ENCODE results near the gene IL3RA.
"Not testable (repeated sequence)": the region's sequence is repeated elsewhere in the genome, so short reads cannot be mapped to it uniquely, and the experiment has no call there.

IL3RA gene

DNA sequence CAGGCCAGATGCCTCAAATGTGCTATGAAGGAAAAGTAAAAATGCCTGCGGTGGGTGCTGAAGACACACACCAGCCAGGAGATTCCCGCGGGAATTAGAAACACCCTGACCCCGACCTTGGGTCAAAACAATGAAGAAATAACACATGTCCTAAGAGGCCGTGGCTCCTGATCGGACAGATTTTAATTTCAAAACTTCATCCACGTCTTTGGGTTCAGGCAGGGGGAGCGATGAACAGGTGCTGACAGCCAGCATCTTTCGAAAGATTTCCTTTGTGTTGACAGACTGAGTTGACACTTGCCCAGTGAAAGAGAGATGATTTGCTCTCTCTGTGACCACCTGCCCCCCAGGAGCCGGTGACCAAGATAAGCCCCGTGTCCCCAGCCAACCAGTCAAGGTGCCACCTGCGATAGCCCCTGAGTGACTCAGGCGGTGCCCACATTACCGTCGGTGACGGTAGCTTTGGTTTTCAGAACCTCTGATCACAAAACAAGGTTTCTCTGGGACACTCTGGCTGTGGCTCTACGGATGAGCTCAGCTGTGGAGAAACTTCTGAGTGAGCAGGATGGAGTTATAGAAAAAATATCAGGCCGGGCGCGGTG, 11.0 kb upstream of the IL3RA start:
- POLR2A ChIA-PET, result no interaction called here
- CTCF ChIA-PET, result no interaction called here
- TF ChIP-seq TARDBP (IDR thresholded peaks at IDR 0.05) (no peak), FOXA1 (IDR thresholded peaks at IDR 0.05) (no peak), HDGF (IDR thresholded peaks at IDR 0.05; ENCODE audit: borderline replicate concordance) (no peak), SUZ12 (IDR thresholded peaks at IDR 0.05) (no peak), SP1 (IDR thresholded peaks at IDR 0.05) (no peak), L3MBTL2 (conservative IDR thresholded peaks at IDR 0.05) (no peak), ELF4 (IDR thresholded peaks at IDR 0.05) (no peak), BHLHE40 (IDR thresholded peaks at IDR 0.05; ENCODE audit: borderline replicate concordance) (no peak), NFRKB (IDR thresholded peaks at IDR 0.05) (no peak), ZNF384 (IDR thresholded peaks at IDR 0.05) (no peak), FOXM1 (IDR thresholded peaks at IDR 0.05; ENCODE audit: borderline replicate concordance) (no peak), LEF1 (IDR thresholded peaks at IDR 0.05; ENCODE audit: borderline replicate concordance) (no peak)
- TF ChIP-seq, protein P1, sequence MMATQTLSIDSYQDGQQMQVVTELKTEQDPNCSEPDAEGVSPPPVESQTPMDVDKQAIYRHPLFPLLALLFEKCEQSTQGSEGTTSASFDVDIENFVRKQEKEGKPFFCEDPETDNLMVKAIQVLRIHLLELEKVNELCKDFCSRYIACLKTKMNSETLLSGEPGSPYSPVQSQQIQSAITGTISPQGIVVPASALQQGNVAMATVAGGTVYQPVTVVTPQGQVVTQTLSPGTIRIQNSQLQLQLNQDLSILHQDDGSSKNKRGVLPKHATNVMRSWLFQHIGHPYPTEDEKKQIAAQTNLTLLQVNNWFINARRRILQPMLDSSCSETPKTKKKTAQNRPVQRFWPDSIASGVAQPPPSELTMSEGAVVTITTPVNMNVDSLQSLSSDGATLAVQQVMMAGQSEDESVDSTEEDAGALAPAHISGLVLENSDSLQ (IDR thresholded peaks at IDR 0.05), result no peak
- DNase-seq (ENCODE audit: extremely low spot score), result no peak

DNA sequence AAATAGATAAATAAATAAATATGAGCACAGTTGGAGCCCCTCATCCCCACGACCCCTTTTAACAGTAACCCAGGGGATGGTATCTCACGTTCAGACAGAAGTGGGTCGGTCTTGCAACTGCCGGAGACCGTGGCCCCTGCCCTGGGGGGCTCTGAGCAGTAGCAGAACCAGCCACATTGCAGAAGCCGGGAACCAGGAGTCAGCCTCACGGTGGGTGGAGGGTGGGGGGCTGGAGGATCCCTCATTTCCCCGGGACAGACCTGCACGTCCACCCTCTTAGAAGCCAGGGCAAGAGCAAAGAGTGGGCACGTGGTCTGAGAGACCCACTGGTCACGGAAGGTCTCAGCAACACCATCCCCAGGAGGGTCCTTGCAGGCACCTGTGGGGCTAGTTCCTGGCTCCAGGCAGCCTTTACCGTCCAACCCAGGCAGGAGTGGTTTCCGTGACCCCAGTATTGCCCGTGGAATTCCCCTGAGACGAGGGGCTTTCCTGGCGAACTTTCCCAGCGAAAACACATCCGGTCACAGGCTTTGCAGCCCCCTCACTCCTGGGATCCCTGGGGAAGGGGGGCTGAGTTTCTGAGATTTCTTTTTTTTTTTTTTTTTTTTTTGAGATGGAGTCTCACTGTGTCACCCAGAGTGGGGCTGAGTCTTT, 8.8 kb upstream of the IL3RA start:
- POLR2A ChIA-PET, result no interaction called here
- TF ChIP-seq, protein P1 (IDR thresholded peaks at IDR 0.05), result no peak
- CTCF ChIA-PET, result no interaction called here
- DNase-seq (ENCODE audit: extremely low spot score), result no peak

GRCh38 chrX:1330605-1331004, 6.0 kb upstream of the IL3RA start:
- POLR2A ChIA-PET, result no interaction called here
- TF ChIP-seq CTBP1 (IDR thresholded peaks at IDR 0.05; ENCODE audit: borderline replicate concordance) (no peak), ZNF384 (IDR thresholded peaks at IDR 0.05) (no peak), LEF1 (IDR thresholded peaks at IDR 0.05; ENCODE audit: borderline replicate concordance) (no peak), L3MBTL2 (conservative IDR thresholded peaks at IDR 0.05) (no peak), FOXM1 (IDR thresholded peaks at IDR 0.05; ENCODE audit: borderline replicate concordance) (no peak), TARDBP (IDR thresholded peaks at IDR 0.05) (no peak), NFRKB (IDR thresholded peaks at IDR 0.05) (no peak), FOXK2 (IDR thresholded peaks at IDR 0.05) (no peak), SUZ12 (IDR thresholded peaks at IDR 0.05) (no peak), ELF4 (IDR thresholded peaks at IDR 0.05) (no peak), HDGF (IDR thresholded peaks at IDR 0.05; ENCODE audit: borderline replicate concordance) (no peak), FOXA1 (IDR thresholded peaks at IDR 0.05) (no peak), ARNT (IDR thresholded peaks at IDR 0.05) (no peak), BHLHE40 (IDR thresholded peaks at IDR 0.05; ENCODE audit: borderline replicate concordance) (no peak), SP1 (IDR thresholded peaks at IDR 0.05) (no peak)
- TF ChIP-seq, protein P1 (IDR thresholded peaks at IDR 0.05), result no peak
- no peak for DNase-seq (ENCODE audit: extremely low spot score)
- CTCF ChIA-PET, result no interaction called here

DNA sequence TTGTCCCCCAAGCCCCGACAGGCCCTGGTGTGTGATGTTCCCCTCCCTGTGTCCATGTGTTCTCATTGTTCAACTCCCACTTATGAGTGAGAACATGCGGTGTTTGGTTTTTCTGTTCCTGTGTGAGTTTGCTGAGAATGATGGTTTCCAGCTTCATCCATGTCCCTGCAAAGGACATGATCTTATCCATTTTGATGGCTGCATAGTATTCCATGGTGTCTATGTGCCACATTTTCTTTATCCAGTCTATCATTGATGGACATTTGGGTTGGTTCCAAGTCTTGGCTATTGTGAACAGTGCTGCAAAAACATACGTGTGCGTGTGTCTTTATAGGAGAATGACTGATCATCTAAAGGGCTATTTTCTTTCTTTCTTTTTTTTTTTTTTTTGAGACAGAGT, 4.2 kb upstream of the IL3RA start:
- CTCF ChIA-PET; DNase-seq (ENCODE audit: extremely low spot score); POLR2A ChIA-PET: not testable (repeated sequence)

DNA sequence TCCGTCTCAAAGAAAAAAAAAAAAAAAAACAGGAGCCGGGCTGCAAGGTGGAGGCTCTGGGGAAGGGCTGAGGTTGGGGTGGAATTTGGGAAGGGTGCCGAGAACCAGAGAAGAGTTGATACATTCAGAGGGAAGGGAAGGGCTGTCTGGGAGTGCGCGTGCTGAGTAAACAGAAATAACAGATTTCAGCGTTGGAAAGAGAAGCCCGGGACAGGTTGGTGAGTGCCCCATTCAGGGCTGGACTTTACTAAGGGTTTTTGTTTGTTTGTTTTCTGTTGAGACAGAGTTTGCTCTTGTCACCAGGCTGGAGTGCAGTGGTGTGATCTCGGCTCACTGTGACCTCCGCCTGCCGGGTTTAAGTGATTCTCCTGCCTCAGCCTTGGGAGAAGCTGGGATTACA, 1.7 kb upstream of the IL3RA start:
- CTCF ChIA-PET, result no interaction called here
- TF ChIP-seq ELF4 (IDR thresholded peaks at IDR 0.05), result no peak
- no peak for TF ChIP-seq TARDBP (IDR thresholded peaks at IDR 0.05)
- TF ChIP-seq HDGF (IDR thresholded peaks at IDR 0.05; ENCODE audit: borderline replicate concordance), result no peak
- TF ChIP-seq ZNF384 (IDR thresholded peaks at IDR 0.05), result no peak
- no peak for TF ChIP-seq SUZ12 (IDR thresholded peaks at IDR 0.05)
- TF ChIP-seq L3MBTL2 (conservative IDR thresholded peaks at IDR 0.05), result no peak
- no peak for TF ChIP-seq NFRKB (IDR thresholded peaks at IDR 0.05)
- no peak for TF ChIP-seq FOXM1 (IDR thresholded peaks at IDR 0.05; ENCODE audit: borderline replicate concordance)
- no peak for TF ChIP-seq FOXA1 (IDR thresholded peaks at IDR 0.05)
- no peak for TF ChIP-seq ARNT (IDR thresholded peaks at IDR 0.05)
- POLR2A ChIA-PET, result no interaction called here
- DNase-seq (ENCODE audit: extremely low spot score), result no peak

DNA sequence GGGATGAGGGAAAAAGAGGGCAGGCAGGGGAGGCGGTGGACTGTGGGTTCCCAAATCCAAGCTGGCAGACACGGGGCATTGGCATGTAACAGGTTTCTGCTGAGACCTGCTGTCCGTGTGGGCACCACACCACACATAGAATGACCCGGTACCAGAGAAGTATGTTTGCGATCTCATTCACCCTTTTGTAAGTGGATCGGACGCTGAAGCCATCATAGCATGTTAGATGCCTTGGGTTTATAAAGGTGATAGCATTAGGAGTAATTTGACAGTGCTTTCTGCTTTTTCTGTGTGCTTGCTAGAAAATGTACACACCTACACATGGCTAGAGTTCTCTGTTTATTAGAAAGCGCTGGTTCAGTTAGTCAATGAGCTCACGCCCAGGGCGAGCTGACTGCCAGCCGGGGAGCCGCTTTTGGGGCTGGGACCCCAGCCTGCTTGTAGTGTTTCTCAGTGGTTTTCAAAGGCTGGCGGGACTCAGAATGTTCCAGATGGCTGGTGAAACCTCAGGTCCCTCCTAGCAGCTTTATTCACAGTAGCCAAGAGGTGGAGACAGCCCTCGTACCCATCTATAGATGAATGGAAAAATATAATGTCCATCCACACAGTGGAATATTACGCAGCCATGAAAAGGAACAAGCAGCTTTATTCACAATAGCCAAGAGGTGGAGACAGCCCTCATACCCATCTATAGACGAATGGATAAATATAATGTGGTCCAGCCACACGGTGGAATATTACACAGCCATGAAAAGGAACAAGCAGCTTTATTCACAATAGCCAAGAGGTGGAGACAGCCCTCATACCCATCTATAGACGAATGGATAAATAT, 579 bp downstream of the IL3RA start:
- TF ChIP-seq SUZ12 (IDR thresholded peaks at IDR 0.05) (no peak), SP1 (IDR thresholded peaks at IDR 0.05) (no peak), TARDBP (IDR thresholded peaks at IDR 0.05) (no peak), FOXM1 (IDR thresholded peaks at IDR 0.05; ENCODE audit: borderline replicate concordance) (no peak), FOXK2 (IDR thresholded peaks at IDR 0.05) (no peak), HDGF (IDR thresholded peaks at IDR 0.05; ENCODE audit: borderline replicate concordance) (no peak), CTBP1 (IDR thresholded peaks at IDR 0.05; ENCODE audit: borderline replicate concordance) (no peak), ARNT (IDR thresholded peaks at IDR 0.05) (no peak), L3MBTL2 (conservative IDR thresholded peaks at IDR 0.05) (no peak), LEF1 (IDR thresholded peaks at IDR 0.05; ENCODE audit: borderline replicate concordance) (no peak), ELF4 (IDR thresholded peaks at IDR 0.05) (no peak), FOXA1 (IDR thresholded peaks at IDR 0.05) (no peak), ZNF384 (IDR thresholded peaks at IDR 0.05) (no peak), BHLHE40 (IDR thresholded peaks at IDR 0.05; ENCODE audit: borderline replicate concordance) (no peak)
- TF ChIP-seq, protein P1 (IDR thresholded peaks at IDR 0.05), result no peak
- DNase-seq (ENCODE audit: extremely low spot score), result no peak
- ChIA-PET CTCF (no interaction called here), POLR2A (no interaction called here)

All from HEK293T (cell line).